Measurements from ENCODE around the gene ZNF865.
"Not testable (repeated sequence)": the region's sequence is repeated elsewhere in the genome, so short reads cannot be mapped to it uniquely, and the experiment has no call there.

Gene ZNF865

GRCh38 chr19:55605637-55606470, at the start of gene ZNF865:
Gene ZNF865 (plus strand): TSS chr19:55605647. CDS start chr19:55613619, 7,972 bp downstream.
- DNase-seq (ENCODE audit: low read depth): peak; percentile 61

GRCh38 chr19:55559684-55560083, 45.8 kb upstream of the ZNF865 start:
- DNase-seq (ENCODE audit: low read depth): no peak

GRCh38 chr19:55563261-55563690, 42.2 kb upstream of the ZNF865 start:
- DNase-seq (ENCODE audit: low read depth): no peak

GRCh38 chr19:55566823-55567222, 38.6 kb upstream of the ZNF865 start:
- no peak for DNase-seq (ENCODE audit: low read depth)

GRCh38 chr19:55567708-55568328, 37.6 kb upstream of the ZNF865 start:
- no peak for DNase-seq (ENCODE audit: low read depth)

- DNase-seq (ENCODE audit: low read depth): not testable (repeated sequence)
These were observed 36.0 kb upstream of the ZNF865 start for GRCh38 chr19:55569477-55569876.

GRCh38 chr19:55573929-55574328, 31.5 kb upstream of the ZNF865 start:
- DNase-seq (ENCODE audit: low read depth): not testable (repeated sequence)

DNA sequence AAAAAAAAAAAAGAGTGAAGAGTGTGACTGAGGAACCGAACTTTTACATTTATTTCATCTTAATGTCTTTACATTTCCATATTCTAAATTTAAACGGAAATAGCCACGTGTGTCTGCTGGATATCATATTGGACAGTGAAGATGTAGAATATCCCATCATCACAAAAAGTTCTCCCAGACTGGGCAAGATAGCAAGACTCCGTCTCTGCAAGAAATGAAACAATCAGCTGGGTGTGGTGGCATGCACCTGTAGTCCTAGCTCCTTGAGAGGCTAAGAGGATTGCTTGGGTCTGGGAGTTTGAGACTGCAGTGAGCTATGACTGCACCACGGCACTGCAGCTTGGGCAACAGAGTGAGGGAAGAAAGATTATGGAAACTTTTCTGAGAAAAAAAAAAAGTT, 28.7 kb upstream of the ZNF865 start:
- DNase-seq (ENCODE audit: low read depth): no peak

- DNase-seq (ENCODE audit: low read depth): no peak
These were observed 27.3 kb upstream of the ZNF865 start for GRCh38 chr19:55578031-55578760.

DNA sequence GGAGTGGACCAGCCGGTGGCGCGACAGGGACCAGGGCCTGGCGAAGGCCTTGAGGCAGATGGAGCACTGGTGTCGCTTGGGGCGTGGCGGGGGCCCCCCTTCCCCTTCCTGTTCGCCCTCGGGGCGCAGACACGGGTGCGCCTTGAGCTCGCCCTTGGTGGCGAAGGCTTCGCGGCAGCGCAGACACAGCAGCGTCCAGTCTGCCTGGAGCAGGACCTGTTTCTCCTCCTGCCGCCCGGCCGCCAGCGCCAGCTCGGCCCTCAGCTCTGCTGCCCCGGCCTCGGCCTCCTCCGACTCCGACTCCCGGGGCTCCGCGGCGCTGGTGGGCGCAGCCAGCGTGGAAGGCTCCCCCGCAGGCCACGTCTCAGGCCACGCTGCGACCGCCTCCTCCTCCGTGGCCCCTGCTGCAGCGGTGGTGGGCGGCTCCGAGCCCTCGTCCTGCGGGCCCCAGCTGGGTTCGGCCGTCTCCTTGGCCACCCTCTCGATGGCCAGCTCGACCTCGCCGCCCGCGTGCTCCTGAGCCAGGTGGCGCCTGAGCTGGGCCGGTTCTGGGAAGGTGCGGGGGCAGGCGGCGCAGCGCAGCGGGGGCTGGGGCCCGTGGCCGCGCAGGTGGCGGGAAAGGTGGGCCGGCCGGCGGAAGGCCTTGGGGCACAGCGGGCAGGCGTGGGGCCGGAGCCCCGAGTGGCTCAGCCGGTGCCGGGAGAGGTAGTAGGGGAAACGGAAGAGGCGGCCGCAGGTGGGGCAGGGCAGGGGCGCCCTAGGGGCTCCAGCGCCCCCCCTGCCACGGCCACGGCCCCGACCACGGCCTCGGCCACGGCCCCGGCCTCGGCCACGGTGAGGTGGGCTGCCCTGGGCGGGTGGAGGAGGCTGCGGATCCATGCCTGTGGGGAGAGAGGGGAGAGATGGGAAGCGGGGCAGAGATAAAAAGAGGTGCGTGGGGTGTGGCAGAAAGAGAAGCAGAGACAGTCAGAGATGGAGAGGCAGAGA, 26.4 kb upstream of the ZNF865 start:
- no peak for DNase-seq (ENCODE audit: low read depth)

GRCh38 chr19:55579766-55580621, 25.5 kb upstream of the ZNF865 start:
- DNase-seq (ENCODE audit: low read depth): no peak

DNA sequence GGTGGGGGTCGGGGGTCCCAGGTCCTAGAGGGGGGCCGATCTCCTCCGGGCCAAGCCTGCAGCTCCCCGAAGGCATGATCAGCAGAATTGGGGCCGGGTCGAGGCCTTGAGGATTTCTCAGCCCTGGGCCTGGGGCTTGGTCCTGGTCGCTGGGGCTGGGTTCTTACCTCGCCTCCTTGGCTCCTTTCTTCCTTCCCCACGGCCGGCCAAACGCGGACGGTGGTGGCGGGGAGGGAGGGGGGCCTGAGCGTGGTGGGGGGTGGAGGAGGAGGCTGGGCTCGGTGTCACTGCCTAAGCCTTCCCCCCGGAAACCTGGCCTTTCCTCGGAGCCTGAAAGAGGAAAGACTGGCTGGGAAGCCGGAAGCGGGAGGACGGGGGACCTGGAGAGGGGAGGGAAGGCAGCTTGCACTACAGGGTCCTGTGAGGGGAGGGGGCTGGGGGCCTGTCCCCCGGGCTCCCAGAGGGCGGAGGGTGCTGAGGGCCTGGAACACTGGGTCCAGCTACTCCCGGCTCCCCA, 24.8 kb upstream of the ZNF865 start, which contains the start of gene ZNF579:
Gene ZNF579 (minus strand): TSS at position 221 of the 517 bp plus-strand sequence. CDS start 1,209 bp downstream, outside the sequence.
- peak; percentile 51 for DNase-seq (ENCODE audit: low read depth)

DNA sequence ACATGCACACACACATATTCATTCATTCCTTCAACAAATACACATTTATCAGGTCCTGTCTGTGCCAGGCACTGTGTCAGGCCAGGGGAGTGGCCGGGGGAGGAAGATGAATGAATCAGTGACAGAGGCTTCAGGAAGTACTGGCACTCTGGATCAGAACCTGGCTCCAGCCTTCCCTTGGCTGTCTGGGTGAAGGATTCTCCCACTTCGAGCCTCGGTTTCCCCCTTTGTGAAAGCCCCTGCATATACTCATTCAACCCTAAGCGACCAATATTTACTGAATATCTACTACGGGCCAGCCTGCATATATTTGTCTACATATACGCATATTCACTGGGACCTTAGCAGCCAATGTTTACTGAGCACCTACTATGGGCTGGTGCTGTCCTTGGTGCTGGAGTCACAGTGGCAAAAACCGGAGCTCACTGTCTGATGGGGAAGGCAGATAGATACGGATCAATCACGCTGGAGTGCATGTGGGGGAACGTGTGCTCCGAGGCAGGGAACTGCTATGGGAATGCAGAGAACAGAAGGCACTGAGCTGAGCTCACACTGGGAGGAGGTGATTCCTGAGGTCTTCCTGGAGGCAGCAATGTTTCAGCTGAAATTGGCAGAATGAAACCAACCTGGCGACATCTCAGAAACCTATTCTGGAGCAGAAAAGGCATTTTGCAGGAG, 24.2 kb upstream of the ZNF865 start:
- DNase-seq (ENCODE audit: low read depth): no peak

GRCh38 chr19:55581823-55582223, 23.6 kb upstream of the ZNF865 start:
- DNase-seq (ENCODE audit: low read depth): no peak

DNA sequence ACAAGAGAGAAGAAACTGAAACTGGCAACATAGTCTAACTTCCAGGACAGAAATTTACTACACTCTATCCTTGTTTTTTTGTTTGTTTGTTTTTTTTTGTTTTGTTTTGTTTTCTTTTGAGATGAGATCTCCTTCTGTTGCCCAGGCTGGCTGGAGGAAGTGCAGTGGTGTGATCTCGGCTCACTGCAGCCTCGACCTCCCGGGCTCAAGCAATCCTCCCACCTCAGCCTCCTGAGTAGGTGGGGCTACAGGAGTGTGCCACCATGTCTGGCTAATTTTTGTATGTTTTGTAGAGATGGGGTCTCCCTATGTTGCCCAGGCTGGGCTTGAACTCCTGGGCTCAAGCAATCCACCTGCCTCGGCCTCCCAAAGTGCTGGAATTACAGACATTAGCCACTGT, 23.2 kb upstream of the ZNF865 start:
- DNase-seq (ENCODE audit: low read depth): not testable (repeated sequence)

DNA sequence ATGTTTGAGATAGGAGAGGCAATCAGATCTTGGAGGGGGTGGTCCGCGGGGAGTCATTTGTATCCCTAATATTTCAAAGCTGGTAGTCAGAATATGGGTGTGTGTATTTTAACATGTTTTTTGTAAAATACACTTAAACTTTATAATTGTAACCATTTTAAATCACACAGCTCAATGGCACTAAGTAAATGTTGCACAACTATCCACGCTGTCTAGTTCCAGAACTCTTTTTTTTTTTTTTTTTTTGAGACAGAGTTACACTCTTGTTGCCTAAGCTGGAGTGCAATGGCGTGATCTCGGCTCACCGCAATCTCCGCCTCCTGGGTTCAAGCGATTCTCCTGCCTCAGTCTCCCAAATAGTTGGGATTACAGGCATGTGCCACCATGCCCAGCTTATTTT, 21.6 kb upstream of the ZNF865 start:
- DNase-seq (ENCODE audit: low read depth): not testable (repeated sequence)

GRCh38 chr19:55584871-55585270, 20.6 kb upstream of the ZNF865 start:
- no peak for DNase-seq (ENCODE audit: low read depth)

DNA sequence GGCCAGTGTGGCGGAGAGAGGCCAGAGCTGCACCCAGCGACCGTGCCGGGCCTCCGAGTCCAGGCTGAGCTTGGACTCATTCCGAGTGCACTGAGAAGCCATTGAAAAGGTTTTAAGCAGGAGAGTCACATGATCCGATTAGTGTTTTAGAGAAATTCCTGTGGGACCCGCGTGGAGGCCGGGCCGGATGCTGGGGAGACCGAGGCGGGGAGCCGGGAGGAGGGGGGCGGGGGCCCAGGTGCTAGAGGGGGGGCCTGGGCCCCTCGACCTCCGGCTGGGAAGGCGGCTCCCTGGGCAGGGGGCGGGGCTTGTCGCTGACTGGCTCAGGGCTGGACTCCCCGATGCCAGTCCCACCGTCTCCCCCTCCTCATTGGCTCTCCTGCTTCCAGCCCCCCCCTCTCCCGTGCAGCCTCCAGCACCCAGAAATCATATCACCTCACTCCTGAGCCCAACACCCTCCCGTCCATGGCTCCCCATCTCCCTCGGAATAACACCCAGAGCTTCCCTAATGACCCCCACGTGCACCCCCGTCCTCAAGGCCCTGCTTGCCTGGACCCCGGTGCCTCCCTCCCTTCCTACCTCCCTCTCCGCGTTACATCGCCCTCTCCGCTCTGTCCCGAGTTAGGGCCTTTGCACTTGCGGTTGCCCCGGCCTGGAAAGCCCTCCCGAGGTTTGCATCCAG, 19.6 kb upstream of the ZNF865 start:
- DNase-seq (ENCODE audit: low read depth): no peak
